Common myeloid progenitor, CD34-positive (primary cell): ENCODE measurements around the gene NELFB. TPM values are rescaled to one million over a fixed set of nuclear protein-coding genes. Genes with fewer than 3 reads are reported as not detected.

Experiments used
- CTCF ChIA-PET: fragments of 350-600 bp; sonication (Branson Sonifier 250); formaldehyde crosslinking; loops from one replicate; lab custom pipeline; 2021; ENCODE audit warnings: antibody characterized with exemption; lab: Charles Lee
- POLR2A ChIA-PET: fragments of 350-600 bp; sonication (Branson Sonifier 250); formaldehyde crosslinking; loops from one replicate; lab custom pipeline; 2021; ENCODE audit warnings: antibody characterized with exemption; lab: Charles Lee
- DNase-seq, 3 donors: peaks; one replicate each; pipeline versions ENCODE4 v3.0.0 to v3.0.0-alpha.2; 2013
- H3K27ac ChIP-seq, 2 experiments: 1 replicate in 1 of 2; 2 replicates in 1 of 2; pipeline ENCODE4 v1.7.0; 2013; ENCODE audit warnings: inconsistent platforms in 2 of 2, low read length in 2 of 2, mild to moderate bottlenecking in 2 of 2, low read depth in 1 of 2, moderate library complexity in 1 of 2; ENCODE audit not compliant: severe bottlenecking in 2 of 2, insufficient read depth in 1 of 2, poor library complexity in 1 of 2
- H3K27me3 ChIP-seq, 5 experiments: replicated peaks in 2 of 5; 1 replicate in 3 of 5; 2 replicates in 2 of 5; pipeline versions ENCODE4 v1.6.1 to v1.7.0; 2013; ENCODE audit warnings: low read length in 4 of 5, mild to moderate bottlenecking in 2 of 5, moderate library complexity in 2 of 5, inconsistent platforms in 1 of 5; ENCODE audit not compliant: insufficient read depth in 5 of 5, control insufficient read depth in 4 of 5
- H3K36me3 ChIP-seq, 4 experiments: 1 replicate in 2 of 4; 2 replicates in 2 of 4; pipeline versions ENCODE4 v1.6.1 to v1.7.0; 2013; ENCODE audit warnings: low read length in 3 of 4, control low read depth in 1 of 4, mild to moderate bottlenecking in 1 of 4; ENCODE audit not compliant: control insufficient read depth in 4 of 4, insufficient read depth in 4 of 4
- H3K4me1 ChIP-seq, 4 experiments: 1 replicate in 3 of 4; 2 replicates in 1 of 4; pipeline versions ENCODE4 v1.6.1 to v1.7.1; 2013; ENCODE audit warnings: low read length in 3 of 4, mild to moderate bottlenecking in 3 of 4, control low read depth in 1 of 4, inconsistent platforms in 1 of 4, moderate library complexity in 1 of 4; ENCODE audit not compliant: control insufficient read depth in 4 of 4, insufficient read depth in 4 of 4; ENCODE audit errors: control extremely low read depth in 1 of 4
- H3K4me3 ChIP-seq, 7 experiments: 1 replicate in 4 of 7; 2 replicates in 3 of 7; pipeline versions ENCODE4 v1.5.1 to v1.7.0; 2013; ENCODE audit warnings: mild to moderate bottlenecking in 7 of 7, low read length in 6 of 7, moderate library complexity in 6 of 7, inconsistent platforms in 2 of 7, low read depth in 2 of 7, control low read depth in 1 of 7; ENCODE audit not compliant: insufficient read depth in 4 of 7, control insufficient read depth in 1 of 7; ENCODE audit errors: extremely low read depth in 1 of 7
- H3K9me3 ChIP-seq, 5 experiments: 1 replicate in 4 of 5; 2 replicates in 1 of 5; pipeline versions ENCODE4 v1.6.1 to v1.7.1; 2013; ENCODE audit warnings: low read length in 4 of 5, mild to moderate bottlenecking in 2 of 5, inconsistent platforms in 1 of 5, low read depth in 1 of 5, moderate library complexity in 1 of 5; ENCODE audit not compliant: control insufficient read depth in 4 of 5, insufficient read depth in 2 of 5; ENCODE audit errors: control extremely low read depth in 1 of 5
- WGBS: methylation state at CpG from one replicate; pipeline ENCODE4 v1.1.5; 2013; ENCODE audit not compliant: insufficient coverage; 5-methylcytosine and 5-hydroxymethylcytosine counted together
- polyA plus RNA-seq: library from polyadenylated mRNA; unstranded; fragments of 120-200 nt; gene quantifications from one replicate; pipeline ENCODE4 v1.2.1, GENCODE V29; 2013

Gene NELFB
- 34.8 TPM for polyA plus RNA-seq

DNA sequence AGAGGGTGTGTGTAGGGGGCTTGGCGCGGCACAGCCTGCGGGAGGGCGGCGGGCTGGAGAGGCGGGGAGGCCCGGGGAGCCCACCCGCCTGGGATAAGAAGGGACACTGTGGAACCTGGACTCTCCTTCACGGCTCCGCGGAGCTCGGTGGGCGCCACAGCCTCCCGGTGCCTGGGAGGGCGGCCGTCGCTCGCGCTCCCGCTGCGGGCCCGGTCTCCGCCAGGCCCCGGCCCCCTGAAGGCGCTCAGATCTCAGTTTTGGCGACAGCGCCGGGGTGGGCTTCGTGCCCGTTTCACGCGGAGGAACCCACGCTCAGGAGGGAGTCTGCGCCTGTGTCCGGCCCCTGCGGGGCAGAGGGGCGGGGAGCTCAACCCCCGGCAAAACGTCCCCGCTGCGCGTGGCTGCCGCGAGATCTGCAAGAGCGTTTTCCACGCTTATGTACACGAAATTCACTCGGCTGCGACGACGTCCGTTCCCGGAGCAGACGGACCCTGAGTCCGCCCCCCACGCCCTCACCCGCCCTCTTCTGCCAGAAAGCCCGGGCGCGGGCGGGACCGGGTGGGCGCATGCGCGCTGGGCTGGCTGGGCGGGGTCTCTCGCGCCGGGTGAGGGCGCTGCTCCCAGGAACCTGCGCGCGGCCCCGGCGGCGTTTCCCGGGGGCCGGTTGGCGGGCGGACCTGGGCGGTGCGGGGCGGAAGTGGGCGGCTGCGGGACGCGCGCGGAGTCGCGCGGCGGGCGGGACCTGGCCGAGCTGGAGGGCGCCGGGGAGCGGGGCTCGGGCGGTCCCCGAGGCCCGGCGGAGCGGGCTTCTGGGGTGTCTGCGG is at the start of gene NELFB:
Gene NELFB, plus strand, starts transcription at position 704 of the 824 bp plus-strand sequence.
- ChIA-PET CTCF (interaction anchor here (1.2 to 3.1 kb wide), 4 partner anchors 10 to 12 kb away, joined by 3 to 12 read pairs (median 9); no protein-coding TSS in a partner anchor), POLR2A (interaction anchor here (1.8 to 2.7 kb wide), 3 partner anchors 10 to 15 kb away, joined by 6 to 14 read pairs (median 8); partner anchors contain the start of gene TUBB4B)
- Histone ChIP-seq H3K36me3 (peaks cover 3 to 17% (median 14%) of the 10 kb centered on the region in 4 experiments), H3K9me3 (no peaks in the 10 kb centered on the region), H3K4me1 (peaks cover 0 to 27% (median 25%) of the 10 kb centered on the region in 4 experiments), H3K27ac (peak within 1 kb of the TSS; percentile 15 to 76), H3K4me3 (peak within 1 kb of the TSS; percentile 72 to 94 (median 88)), H3K27me3 (no peaks in the 10 kb centered on the region)
- peak; percentile 81 to 84 (median 83) for DNase-seq
- 4% methylated on average over 89 of the region's 105 CpGs for WGBS

DNA sequence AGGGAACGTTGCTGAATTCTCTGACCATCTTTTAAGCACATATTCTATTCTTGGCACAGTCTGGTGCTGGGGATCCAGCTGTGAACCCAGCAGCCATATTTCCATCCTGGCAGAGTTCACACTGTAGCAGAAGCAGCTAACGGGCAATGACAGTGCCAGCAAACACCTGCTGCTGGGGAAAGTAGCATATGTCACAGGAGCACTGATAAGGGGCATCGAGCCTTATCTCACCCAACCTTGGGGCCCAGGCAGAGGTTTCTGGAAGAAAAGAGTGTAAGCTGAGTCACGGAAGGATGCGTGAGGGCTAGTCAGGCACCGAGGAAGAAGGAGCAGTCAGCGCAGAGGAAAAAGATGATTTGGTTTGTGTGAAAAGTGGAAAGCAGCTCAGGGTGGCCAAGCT is 48.5 kb upstream of the NELFB start:
- peaks cover 0 to 26% (median 7%) of the 10 kb centered on the region in 4 experiments for H3K36me3 ChIP-seq
- no peaks in the 10 kb centered on the region for H3K27me3 ChIP-seq
- CTCF ChIA-PET, result interaction anchor here (0.9 to 1.5 kb wide), 3 partner anchors 10 to 91 kb away, joined by 4 to 5 read pairs (median 5); partner anchors contain the start of gene DPP7
- peaks cover 10 to 40% (median 28%) of the 10 kb centered on the region in 4 experiments for H3K4me1 ChIP-seq
- POLR2A ChIA-PET, result interaction anchor here (0.6 to 1.2 kb wide), 2 partner anchors 18 to 19 kb away, joined by 3 to 4 read pairs; partner anchors contain the start of genes ANAPC2 and SSNA1
- no peak for DNase-seq
- peak overlapping the region in 5 of 7 experiments; percentile 84 to 94 (median 92) for H3K4me3 ChIP-seq
- WGBS, result 86% methylated on average over 5 of the region's 7 CpGs
- no peaks in the 10 kb centered on the region for H3K9me3 ChIP-seq
- H3K27ac ChIP-seq, result peak overlapping the region; percentile 85 to 93

DNA sequence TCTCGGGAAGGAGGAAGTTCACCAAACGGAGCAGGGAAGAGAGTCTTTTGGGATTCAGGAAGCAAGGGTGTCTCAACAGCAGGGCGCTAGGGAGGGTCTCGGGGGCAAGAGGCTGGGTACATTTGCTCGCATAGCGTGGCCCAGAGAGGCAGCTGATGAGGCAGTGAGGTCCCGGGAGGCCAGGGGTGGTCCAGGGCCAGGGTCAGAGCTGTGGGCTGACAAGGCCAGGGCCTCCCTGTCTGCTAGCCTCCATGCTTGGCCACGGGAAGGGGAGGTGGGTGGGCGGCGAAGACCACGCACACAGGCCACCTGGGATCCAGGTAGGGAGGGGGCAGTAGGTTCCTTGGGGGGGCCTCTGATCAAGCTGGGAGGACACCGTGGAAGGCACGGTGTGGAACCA is 43.6 kb upstream of the NELFB start:
- Histone ChIP-seq H3K27ac (no peak overlapping the region), H3K9me3 (no peaks in the 10 kb centered on the region), H3K4me3 (no peak overlapping the region), H3K4me1 (peaks cover under 1 to 9% (median 3%) of the 10 kb centered on the region in 4 experiments), H3K36me3 (peaks cover 0 to 64% (median 22%) of the 10 kb centered on the region in 4 experiments), H3K27me3 (no peaks in the 10 kb centered on the region)
- CTCF ChIA-PET, result interaction anchor here (0.5 kb wide), 1 partner anchor 424 kb away, joined by 3 read pairs; no protein-coding TSS in a partner anchor
- POLR2A ChIA-PET, result no interaction called here
- 84% methylated on average over 11 of the region's 13 CpGs for WGBS
- no peak for DNase-seq

DNA sequence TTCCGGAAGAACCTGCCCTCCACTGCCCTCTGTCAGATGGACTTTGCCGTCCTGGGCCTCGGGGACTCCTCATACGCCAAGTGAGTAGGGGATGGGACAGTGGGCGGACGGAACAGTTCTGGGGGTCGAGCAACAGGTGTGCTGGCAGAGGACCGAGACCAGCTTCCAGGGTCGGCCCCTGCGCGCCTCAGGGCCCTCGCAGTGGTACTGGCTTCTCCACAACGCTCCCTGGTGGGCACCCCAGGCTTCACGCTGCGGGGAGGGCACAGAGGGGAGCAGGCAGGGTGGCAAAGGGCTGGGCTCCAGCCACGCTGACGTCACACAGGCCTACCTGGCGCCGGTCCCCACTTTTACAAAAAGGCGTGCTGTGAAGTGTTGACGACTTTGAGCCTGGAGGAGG is 42.6 kb upstream of the NELFB start:
- Histone ChIP-seq H3K27ac (no peak overlapping the region), H3K27me3 (no peaks in the 10 kb centered on the region), H3K4me3 (no peak overlapping the region), H3K4me1 (no peaks in the 10 kb centered on the region), H3K9me3 (no peaks in the 10 kb centered on the region), H3K36me3 (peaks cover 0 to 61% (median 22%) of the 10 kb centered on the region in 4 experiments)
- WGBS, result 91% methylated on average over 20 of the region's 21 CpGs
- POLR2A ChIA-PET, result no interaction called here
- CTCF ChIA-PET, result no interaction called here
- no peak for DNase-seq

DNA sequence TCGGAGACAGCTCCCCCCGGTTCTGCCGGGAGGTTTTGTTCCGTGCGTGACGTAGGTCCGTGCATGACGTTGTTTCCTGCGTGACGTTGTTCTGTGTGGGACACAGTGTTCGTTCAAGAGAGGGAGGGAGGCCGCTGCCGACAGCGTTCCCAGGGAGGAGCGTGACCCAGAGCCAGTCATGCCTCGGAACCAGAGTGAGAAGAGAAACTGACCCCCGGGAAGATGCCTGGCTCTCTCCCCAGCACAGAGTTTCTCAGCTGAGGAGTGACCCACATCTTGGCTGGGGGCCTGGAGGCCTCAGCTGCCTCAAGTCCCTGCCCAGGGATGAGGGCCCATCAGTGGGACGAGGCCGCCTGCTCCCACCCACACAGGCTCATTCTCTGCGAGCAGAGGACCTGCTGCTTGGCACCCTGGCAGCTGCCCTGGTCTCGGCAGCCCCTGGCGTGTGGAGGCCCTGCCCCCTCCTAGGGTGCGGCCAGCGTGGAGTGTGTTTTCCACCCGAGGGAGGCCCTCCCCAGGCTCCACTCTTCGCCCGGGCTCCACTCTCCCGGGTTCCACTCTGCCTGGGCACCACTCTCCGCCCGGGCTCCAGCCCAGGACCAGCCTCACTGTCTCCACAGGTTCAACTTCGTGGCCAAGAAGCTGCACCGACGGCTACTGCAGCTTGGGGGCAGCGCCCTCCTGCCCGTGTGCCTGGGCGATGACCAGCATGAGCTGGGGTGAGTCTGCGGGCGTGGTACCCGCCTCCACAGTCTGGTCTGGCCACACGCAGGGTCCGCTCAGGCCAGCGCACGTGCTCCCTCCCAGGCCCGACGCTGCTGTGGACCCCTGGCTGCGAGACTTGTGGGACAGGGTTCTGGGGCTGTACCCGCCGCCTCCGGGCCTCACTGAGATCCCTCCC is 41.7 kb upstream of the NELFB start:
- ChIA-PET CTCF (interaction anchor here (1.0 to 1.1 kb wide), 2 partner anchors 24 to 36 kb away, joined by 3 read pairs; no protein-coding TSS in a partner anchor), POLR2A (no interaction called here)
- Histone ChIP-seq H3K27ac (no peak overlapping the region), H3K9me3 (no peaks in the 10 kb centered on the region), H3K36me3 (peaks cover 0 to 61% (median 22%) of the 10 kb centered on the region in 4 experiments), H3K4me3 (no peak overlapping the region), H3K4me1 (no peaks in the 10 kb centered on the region), H3K27me3 (no peaks in the 10 kb centered on the region)
- WGBS, result 95% methylated on average over 49 of the region's 49 CpGs
- no peak for DNase-seq

DNA sequence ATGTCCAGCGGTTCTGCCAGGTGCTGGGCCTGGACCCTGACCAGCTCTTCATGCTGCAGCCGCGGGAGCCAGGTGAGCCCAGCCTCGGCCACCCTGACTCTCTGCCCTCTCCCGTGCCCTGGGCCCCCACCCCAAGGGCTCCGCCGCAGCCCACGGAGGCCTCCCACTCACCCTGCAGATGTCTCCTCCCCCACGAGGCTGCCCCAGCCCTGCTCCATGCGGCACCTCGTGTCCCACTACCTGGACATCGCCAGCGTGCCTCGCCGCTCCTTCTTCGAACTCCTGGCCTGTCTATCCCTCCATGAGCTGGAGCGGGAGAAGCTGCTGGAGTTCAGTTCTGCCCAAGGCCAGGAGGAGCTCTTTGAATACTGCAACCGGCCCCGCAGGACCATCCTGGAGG is 40.5 kb upstream of the NELFB start:
- H3K27ac ChIP-seq, result no peak overlapping the region
- no peak for DNase-seq
- H3K9me3 ChIP-seq, result no peaks in the 10 kb centered on the region
- peaks cover 0 to 2% (median 0%) of the 10 kb centered on the region in 4 experiments for H3K4me1 ChIP-seq
- no peaks in the 10 kb centered on the region for H3K27me3 ChIP-seq
- WGBS, result 97% methylated on average over 18 of the region's 19 CpGs
- POLR2A ChIA-PET, result interaction anchor here (1.0 kb wide), 1 partner anchor 13 kb away, joined by 3 read pairs; the partner anchor contains the start of gene RNF224
- CTCF ChIA-PET, result no interaction called here
- peaks cover 0 to 60% (median 17%) of the 10 kb centered on the region in 4 experiments for H3K36me3 ChIP-seq
- no peak overlapping the region for H3K4me3 ChIP-seq
